NCI-H1694 treated with DMSO at 0.1 percent for 48 hours (cell line): ENCODE results near the gene NEURL2.

Source experiments
- DNase-seq: peaks from one replicate; lab custom pipeline; 2025; lab: John Stamatoyannopoulos, UW

NEURL2 gene

DNA sequence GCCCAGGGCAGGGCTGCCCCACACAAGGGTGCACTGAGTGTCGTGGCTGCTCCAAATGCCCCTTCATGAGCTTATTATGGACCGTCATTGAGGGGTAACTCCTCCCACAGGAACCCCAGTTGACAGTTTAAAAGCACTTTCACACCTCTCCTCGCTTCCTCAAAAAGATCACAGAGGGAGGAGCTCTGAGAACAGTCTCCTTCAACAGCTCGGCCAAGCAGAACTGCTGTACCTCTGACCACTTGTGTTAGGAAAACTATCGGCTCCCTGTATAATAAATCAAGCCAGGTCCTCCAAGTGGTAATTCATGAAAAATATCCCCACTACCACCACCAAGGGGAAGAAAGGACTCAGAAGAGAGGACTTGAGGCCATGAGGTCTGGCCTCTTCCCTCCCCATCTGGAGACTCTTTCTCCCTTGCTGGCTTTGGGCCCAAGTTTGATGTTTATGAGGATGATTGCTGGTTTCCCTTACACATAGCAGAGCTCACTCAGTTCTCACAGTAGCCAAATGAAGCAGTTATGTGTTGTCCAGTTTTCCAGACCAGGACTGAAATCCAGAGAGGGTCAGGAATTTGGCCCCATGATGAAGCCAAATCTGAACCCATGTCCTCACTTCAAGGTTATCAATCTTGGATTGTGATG, 48.7 kb downstream of the NEURL2 start:
- DNase-seq = no peak

DNA sequence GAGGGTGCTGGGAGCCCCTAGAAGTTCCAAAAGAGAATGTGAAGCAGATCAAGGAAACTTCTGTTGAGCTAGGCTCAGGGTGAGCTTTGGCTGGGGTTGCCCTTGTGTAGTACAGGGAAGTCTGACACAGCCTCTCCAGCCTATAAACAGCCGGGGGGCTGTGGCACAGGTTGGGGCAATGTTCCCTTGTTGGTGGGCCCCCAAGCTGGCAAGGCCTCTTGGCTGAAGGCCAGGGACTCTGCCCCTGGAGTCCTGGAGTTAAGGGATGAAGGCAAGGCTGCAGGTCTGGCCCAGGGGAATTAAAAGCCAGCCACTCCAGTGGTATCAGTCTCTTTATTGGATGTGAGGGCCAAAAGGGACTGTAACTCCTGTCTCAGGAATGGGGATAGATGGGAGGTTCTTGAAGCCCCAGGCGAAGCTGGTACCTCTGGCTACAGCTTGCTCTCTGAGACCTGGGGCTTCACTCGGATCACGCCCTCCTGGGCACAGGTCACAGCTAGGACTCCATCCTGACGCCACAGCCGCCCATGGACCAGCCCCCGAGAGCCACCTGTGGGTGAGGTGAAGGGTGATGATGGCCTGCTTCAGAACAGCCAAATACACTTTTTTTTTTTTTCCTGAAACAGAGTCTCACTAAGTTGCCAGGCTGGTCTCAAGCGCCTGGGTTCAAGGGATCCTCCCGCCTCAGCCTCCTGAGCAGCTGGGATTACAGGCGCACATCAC, 49.4 kb downstream of the NEURL2 start:
- DNase-seq = no peak

DNA sequence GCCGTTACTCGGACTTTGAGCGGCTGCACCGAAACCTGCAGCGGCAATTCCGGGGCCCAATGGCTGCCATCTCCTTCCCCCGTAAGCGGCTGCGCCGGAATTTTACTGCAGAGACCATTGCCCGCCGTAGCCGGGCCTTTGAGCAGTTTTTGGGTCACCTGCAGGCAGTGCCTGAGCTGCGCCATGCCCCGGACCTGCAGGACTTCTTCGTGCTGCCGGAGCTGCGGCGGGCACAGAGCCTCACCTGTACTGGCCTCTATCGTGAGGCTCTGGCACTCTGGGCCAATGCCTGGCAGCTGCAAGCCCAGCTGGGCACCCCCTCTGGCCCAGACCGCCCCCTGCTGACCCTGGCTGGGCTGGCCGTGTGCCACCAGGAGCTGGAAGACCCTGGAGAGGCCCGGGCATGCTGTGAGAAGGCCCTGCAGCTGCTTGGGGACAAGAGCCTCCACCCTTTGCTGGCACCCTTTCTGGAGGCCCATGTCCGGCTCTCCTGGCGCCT, 50.3 kb downstream of the NEURL2 start:
- DNase-seq = no peak
